ENCODE data around the gene PATL2.

DNA sequence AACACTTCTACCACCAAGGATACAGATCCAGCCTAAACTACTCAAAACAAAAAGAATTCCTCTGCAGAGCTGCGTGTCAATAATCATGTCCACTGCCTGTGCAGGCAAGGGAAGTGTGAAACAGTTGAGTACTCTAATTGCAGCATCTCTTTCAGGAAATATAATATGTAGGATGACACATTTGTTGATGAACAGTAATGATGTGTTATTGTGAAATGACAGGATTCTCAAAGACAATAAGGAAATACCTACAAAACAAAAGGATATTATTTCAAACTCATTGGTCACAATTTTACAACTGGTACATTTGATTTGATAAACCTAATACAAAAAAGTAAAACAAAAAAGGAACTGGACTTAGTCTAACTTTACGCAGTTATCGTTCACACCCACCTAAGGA lies 52.1 kb downstream of the PATL2 start:
- TF ChIP-seq, protein P1, sequence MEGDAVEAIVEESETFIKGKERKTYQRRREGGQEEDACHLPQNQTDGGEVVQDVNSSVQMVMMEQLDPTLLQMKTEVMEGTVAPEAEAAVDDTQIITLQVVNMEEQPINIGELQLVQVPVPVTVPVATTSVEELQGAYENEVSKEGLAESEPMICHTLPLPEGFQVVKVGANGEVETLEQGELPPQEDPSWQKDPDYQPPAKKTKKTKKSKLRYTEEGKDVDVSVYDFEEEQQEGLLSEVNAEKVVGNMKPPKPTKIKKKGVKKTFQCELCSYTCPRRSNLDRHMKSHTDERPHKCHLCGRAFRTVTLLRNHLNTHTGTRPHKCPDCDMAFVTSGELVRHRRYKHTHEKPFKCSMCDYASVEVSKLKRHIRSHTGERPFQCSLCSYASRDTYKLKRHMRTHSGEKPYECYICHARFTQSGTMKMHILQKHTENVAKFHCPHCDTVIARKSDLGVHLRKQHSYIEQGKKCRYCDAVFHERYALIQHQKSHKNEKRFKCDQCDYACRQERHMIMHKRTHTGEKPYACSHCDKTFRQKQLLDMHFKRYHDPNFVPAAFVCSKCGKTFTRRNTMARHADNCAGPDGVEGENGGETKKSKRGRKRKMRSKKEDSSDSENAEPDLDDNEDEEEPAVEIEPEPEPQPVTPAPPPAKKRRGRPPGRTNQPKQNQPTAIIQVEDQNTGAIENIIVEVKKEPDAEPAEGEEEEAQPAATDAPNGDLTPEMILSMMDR (IDR thresholded peaks at IDR 0.05; ENCODE audit: low read depth, low read length) = no peak
- TF ChIP-seq, protein P2, sequence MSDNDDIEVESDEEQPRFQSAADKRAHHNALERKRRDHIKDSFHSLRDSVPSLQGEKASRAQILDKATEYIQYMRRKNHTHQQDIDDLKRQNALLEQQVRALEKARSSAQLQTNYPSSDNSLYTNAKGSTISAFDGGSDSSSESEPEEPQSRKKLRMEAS (IDR thresholded peaks at IDR 0.05; ENCODE audit: low read depth, low read length) = no peak

All from NB4 (cell line).